ENCODE measurements around the gene DNAJC17.

DNA sequence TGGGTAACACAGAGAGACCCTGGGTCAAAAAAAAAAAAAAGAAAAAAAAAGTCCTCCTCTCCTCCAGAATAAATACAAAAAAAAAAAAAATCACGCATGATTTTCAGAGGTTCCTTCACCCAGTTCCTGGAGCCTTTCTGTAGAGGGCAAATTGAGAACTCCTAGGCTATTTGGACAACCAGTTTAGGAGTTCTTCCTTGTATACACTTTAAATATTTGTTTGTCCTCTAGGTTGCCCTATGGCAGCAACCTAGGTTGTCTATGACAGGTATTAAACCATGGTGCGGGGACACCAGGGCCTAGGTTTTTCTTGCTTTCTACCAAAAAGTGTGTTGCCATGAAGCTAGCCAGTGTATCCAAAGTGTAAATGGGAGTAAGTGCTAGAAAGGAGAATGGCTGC lies 4.2 kb downstream of the DNAJC17 start:
- no peak for TF ChIP-seq CEBPB (IDR thresholded peaks at IDR 0.05; ENCODE audit: low read depth)
- no peak for TF ChIP-seq YY1 (IDR thresholded peaks at IDR 0.05; ENCODE audit: extremely low read depth, insufficient replicate concordance, low read depth, low read length)
- TF ChIP-seq EZH2phosphoT487 (IDR thresholded peaks at IDR 0.05; ENCODE audit: borderline replicate concordance), result no peak
- TF ChIP-seq, protein P1, sequence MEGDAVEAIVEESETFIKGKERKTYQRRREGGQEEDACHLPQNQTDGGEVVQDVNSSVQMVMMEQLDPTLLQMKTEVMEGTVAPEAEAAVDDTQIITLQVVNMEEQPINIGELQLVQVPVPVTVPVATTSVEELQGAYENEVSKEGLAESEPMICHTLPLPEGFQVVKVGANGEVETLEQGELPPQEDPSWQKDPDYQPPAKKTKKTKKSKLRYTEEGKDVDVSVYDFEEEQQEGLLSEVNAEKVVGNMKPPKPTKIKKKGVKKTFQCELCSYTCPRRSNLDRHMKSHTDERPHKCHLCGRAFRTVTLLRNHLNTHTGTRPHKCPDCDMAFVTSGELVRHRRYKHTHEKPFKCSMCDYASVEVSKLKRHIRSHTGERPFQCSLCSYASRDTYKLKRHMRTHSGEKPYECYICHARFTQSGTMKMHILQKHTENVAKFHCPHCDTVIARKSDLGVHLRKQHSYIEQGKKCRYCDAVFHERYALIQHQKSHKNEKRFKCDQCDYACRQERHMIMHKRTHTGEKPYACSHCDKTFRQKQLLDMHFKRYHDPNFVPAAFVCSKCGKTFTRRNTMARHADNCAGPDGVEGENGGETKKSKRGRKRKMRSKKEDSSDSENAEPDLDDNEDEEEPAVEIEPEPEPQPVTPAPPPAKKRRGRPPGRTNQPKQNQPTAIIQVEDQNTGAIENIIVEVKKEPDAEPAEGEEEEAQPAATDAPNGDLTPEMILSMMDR (IDR thresholded peaks at IDR 0.05 in 2 of 3, conservative IDR thresholded peaks at IDR 0.05 in 1 of 3; ENCODE audit: borderline replicate concordance in 1 of 3, insufficient read depth in 1 of 3, low read depth in 2 of 3, low read length in 2 of 3), result no peak
- TF ChIP-seq SP1 (IDR thresholded peaks at IDR 0.05; ENCODE audit: low read depth), result no peak

Data from HCT116 (cell line).